ENCODE data around the gene RHO. TPM values are rescaled to one million over a fixed set of nuclear protein-coding genes. Genes with fewer than 3 reads are reported as not detected.

The RHO gene
- total and polyA plus RNA-seq, 10 of the 15 experiments (the other 5 are each of a cell fraction or from before 2014, with no cell fraction given), result not detected

DNA sequence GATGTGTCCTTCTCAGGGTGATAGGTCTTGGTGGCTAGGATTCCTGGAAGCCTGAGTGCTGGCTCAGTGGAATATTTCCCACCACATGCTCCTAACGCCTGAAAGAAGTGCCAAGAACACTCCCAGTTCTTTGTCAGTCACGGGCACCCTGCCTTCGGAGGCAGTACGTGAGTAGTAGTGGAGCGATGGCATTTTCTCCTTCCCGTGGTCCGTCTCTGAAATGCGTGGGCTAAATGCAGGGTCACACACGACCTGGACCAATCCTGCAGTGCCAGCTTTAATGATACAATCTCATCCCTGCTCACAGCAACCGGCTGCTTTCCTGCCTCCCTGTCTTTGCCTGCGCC, 29.1 kb downstream of the RHO start:
- intact Hi-C loops (cut with micrococcal nuclease; ENCODE audit: unreplicated experiment), result no loop called here
- DNase-seq (ENCODE audit: low read depth, low spot score), result no peak
- ChIA-PET CTCF (interaction anchor here (0.8 kb wide), 1 partner anchor 41 kb away, joined by 3 read pairs; no protein-coding TSS in a partner anchor), SMC1A (ENCODE audit: uncharacterized antibody, unreplicated experiment) (interaction anchor here (1.3 kb wide), 1 partner anchor 179 kb away, joined by 4 read pairs; no protein-coding TSS in a partner anchor), POLR2A (no interaction called here), RAD21 (ENCODE audit: unreplicated experiment) (no interaction called here)
- no peak overlapping the region for H2AFZ ChIP-seq (ENCODE audit: control insufficient read depth, low read depth, low read length)
- no peak overlapping the region for H3K27ac ChIP-seq (ENCODE audit: control insufficient read depth, insufficient read depth)
- TF ChIP-seq, protein P1, sequence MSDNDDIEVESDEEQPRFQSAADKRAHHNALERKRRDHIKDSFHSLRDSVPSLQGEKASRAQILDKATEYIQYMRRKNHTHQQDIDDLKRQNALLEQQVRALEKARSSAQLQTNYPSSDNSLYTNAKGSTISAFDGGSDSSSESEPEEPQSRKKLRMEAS (IDR thresholded peaks at IDR 0.05; ENCODE audit: low read depth, low read length), result no peak
- TF ChIP-seq EGR1 (IDR thresholded peaks at IDR 0.05; ENCODE audit: borderline replicate concordance in 1 of 2, low read depth in 2 of 2, low read length in 2 of 2) (no peak), MXI1 (IDR thresholded peaks at IDR 0.05; ENCODE audit: low read depth, low read length) (no peak), SIN3A (IDR thresholded peaks at IDR 0.05; ENCODE audit: low read depth, low read length) (no peak), SMARCA5 (IDR thresholded peaks at IDR 0.05) (no peak), FOS (IDR thresholded peaks at IDR 0.05; ENCODE audit: borderline replicate concordance, extremely low read depth, insufficient read length) (no peak), EED (IDR thresholded peaks at IDR 0.05; ENCODE audit: low read depth) (no peak), ZNF24 (IDR thresholded peaks at IDR 0.05) (no peak), LARP7 (IDR thresholded peaks at IDR 0.05) (no peak), STAT1 (conservative IDR thresholded peaks at IDR 0.05) (no peak)
- TF ChIP-seq, protein P2, sequence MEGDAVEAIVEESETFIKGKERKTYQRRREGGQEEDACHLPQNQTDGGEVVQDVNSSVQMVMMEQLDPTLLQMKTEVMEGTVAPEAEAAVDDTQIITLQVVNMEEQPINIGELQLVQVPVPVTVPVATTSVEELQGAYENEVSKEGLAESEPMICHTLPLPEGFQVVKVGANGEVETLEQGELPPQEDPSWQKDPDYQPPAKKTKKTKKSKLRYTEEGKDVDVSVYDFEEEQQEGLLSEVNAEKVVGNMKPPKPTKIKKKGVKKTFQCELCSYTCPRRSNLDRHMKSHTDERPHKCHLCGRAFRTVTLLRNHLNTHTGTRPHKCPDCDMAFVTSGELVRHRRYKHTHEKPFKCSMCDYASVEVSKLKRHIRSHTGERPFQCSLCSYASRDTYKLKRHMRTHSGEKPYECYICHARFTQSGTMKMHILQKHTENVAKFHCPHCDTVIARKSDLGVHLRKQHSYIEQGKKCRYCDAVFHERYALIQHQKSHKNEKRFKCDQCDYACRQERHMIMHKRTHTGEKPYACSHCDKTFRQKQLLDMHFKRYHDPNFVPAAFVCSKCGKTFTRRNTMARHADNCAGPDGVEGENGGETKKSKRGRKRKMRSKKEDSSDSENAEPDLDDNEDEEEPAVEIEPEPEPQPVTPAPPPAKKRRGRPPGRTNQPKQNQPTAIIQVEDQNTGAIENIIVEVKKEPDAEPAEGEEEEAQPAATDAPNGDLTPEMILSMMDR (IDR thresholded peaks at IDR 0.05 in 2 of 3, conservative IDR thresholded peaks at IDR 0.05 in 1 of 3; ENCODE audit: control insufficient read depth in 2 of 3, extremely low read depth in 1 of 3, insufficient read depth in 1 of 3, low read depth in 3 of 3, low read length in 3 of 3), result no peak
- TF ChIP-seq, protein P3, sequence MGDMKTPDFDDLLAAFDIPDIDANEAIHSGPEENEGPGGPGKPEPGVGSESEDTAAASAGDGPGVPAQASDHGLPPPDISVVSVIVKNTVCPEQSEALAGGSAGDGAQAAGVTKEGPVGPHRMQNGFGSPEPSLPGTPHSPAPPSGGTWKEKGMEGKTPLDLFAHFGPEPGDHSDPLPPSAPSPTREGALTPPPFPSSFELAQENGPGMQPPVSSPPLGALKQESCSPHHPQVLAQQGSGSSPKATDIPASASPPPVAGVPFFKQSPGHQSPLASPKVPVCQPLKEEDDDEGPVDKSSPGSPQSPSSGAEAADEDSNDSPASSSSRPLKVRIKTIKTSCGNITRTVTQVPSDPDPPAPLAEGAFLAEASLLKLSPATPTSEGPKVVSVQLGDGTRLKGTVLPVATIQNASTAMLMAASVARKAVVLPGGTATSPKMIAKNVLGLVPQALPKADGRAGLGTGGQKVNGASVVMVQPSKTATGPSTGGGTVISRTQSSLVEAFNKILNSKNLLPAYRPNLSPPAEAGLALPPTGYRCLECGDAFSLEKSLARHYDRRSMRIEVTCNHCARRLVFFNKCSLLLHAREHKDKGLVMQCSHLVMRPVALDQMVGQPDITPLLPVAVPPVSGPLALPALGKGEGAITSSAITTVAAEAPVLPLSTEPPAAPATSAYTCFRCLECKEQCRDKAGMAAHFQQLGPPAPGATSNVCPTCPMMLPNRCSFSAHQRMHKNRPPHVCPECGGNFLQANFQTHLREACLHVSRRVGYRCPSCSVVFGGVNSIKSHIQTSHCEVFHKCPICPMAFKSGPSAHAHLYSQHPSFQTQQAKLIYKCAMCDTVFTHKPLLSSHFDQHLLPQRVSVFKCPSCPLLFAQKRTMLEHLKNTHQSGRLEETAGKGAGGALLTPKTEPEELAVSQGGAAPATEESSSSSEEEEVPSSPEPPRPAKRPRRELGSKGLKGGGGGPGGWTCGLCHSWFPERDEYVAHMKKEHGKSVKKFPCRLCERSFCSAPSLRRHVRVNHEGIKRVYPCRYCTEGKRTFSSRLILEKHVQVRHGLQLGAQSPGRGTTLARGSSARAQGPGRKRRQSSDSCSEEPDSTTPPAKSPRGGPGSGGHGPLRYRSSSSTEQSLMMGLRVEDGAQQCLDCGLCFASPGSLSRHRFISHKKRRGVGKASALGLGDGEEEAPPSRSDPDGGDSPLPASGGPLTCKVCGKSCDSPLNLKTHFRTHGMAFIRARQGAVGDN (IDR thresholded peaks at IDR 0.05), result no peak
- in situ Hi-C loops (cut with MboI), result no loop called here
- ATAC-seq, result no peak
- no peak overlapping the region for H3K9ac ChIP-seq (ENCODE audit: control insufficient read depth, insufficient read depth, low read length)
- no peaks in the 10 kb centered on the region for H3K79me2 ChIP-seq (ENCODE audit: control insufficient read depth, insufficient read depth, low read length)
- no peak for FAIRE-seq
- no peak overlapping the region for H3K4me2 ChIP-seq (ENCODE audit: control insufficient read depth, insufficient read depth)
- no TSS peak for BruUV-seq (replicated peaks)
- H3K36me3 ChIP-seq (ENCODE audit: control insufficient read depth in 2 of 2, insufficient read depth in 2 of 2, low read length in 1 of 2), result no peaks in the 10 kb centered on the region
- H3K9me3 ChIP-seq (replicated peaks; ENCODE audit: control insufficient read depth, insufficient read depth, low read length), result no peaks in the 10 kb centered on the region
- no peaks in the 10 kb centered on the region for H3K4me1 ChIP-seq (ENCODE audit: control insufficient read depth, insufficient read depth, low read length)
- H4K20me1 ChIP-seq (ENCODE audit: control insufficient read depth, insufficient read depth), result no peaks in the 10 kb centered on the region
- H3K27me3 ChIP-seq (replicated peaks in 1 of 2; ENCODE audit: control insufficient read depth in 2 of 2, insufficient read depth in 2 of 2, low read length in 1 of 2), result peaks cover 2 to 5% of the 10 kb centered on the region in 2 experiments; a peak in 3 of 4 replicates
- H3K4me3 ChIP-seq, result no peak overlapping the region
- 61% methylated on average over 11 of the region's 11 CpGs for WGBS (ENCODE audit: insufficient coverage, insufficient replicate concordance, low lambda C conversion rate, missing lambda C conversion rate)

Data from GM12878 (cell line).